HEK293T (cell line): ENCODE data around the gene VWA5B2.

Source experiments
- ELF4 ChIP-seq: fragments of 450-650 bp; IDR thresholded peaks from 2 replicates; pipeline ENCODE4 v1.6.1; 2017; ENCODE audit warnings: antibody characterized with exemption
- FOXA1 ChIP-seq: fragments of 450-650 bp; IDR thresholded peaks from 2 replicates; pipeline ENCODE4 v1.6.1; 2016; ENCODE audit warnings: mild to moderate bottlenecking
- FOXK2 ChIP-seq: fragments of 450-650 bp; IDR thresholded peaks from 2 replicates; pipeline ENCODE4 v1.6.1; 2016; ENCODE audit warnings: mild to moderate bottlenecking
- SUZ12 ChIP-seq: fragments of 450-650 bp; IDR thresholded peaks from 2 replicates; pipeline ENCODE4 v1.6.1; 2016; ENCODE audit warnings: mild to moderate bottlenecking
- ZNF384 ChIP-seq: fragments of 450-650 bp; IDR thresholded peaks from 2 replicates; pipeline ENCODE4 v1.6.1; 2016

GRCh38 chr3:184250167-184250828 lies 20.9 kb downstream of the VWA5B2 start:
- TF ChIP-seq ZNF384 (no peak), ELF4 (no peak), SUZ12 (no peak), FOXA1 (no peak), FOXK2 (no peak)
